ENCODE data around the gene ZYG11B. TPM values are rescaled to one million over a fixed set of nuclear protein-coding genes. Genes with fewer than 3 reads are reported as not detected.

Gene ZYG11B
- polyA plus RNA-seq, 3 donors: 7.3 to 17.5 (median 15.8) TPM

DNA sequence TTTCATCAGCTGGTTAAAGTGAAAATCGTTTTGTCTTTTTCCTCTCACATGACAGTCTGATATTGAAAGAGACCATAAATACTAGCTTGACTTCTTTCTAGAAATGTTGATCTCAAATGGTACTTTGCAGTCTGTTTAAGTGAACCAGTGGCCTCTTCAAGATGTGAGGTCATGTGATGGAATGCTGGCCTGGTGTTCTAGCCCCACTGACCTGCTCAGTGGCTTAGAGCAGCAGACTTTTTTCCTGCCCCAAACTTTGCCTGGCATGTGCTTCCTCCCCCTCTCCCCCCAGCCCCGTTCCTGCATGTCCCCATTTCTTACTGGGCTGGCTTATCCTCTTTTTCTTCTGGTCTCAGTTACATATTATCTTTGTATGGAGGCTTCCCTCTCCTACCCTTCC is 150.6 kb downstream of the ZYG11B start:
- 60% methylated on average over 1 of the region's 2 CpGs for WGBS (ENCODE audit: insufficient coverage)
- H3K4me2 ChIP-seq (replicated peaks; ENCODE audit: extremely low read depth, low read length, poor library complexity, severe bottlenecking): no peak overlapping the region
- no peaks in the 10 kb centered on the region for H3K9me3 ChIP-seq (replicated peaks in 1 of 2; ENCODE audit: control insufficient read depth in 1 of 2, insufficient read depth in 1 of 2, low read length in 2 of 2)
- no peaks in the 10 kb centered on the region for H3K27me3 ChIP-seq (ENCODE audit: control insufficient read depth in 2 of 2, insufficient read depth in 2 of 2, low read length in 2 of 2)
- no peak overlapping the region for H3K4me3 ChIP-seq (replicated peaks in 1 of 3; ENCODE audit: low read depth in 2 of 3, low read length in 3 of 3)
- intact Hi-C loops (cut with micrococcal nuclease): no loop called here
- no peak overlapping the region for H3K27ac ChIP-seq (ENCODE audit: low read depth in 1 of 2, low read length in 2 of 2)
- H2AFZ ChIP-seq (ENCODE audit: insufficient read depth, low read depth, low read length, poor library complexity, severe bottlenecking): no peak overlapping the region
- H3K27ac Mint-ChIP-seq: no peak overlapping the region
- no peaks in the 10 kb centered on the region for H3K79me2 ChIP-seq (ENCODE audit: insufficient read depth, low read length)
- DNase-seq: no peak
- H4K20me1 ChIP-seq (ENCODE audit: insufficient read depth, low read length): no peaks in the 10 kb centered on the region
- no peaks in the 10 kb centered on the region for H3K9me3 Mint-ChIP-seq
- no peak for TF ChIP-seq CTCF (IDR thresholded peaks at IDR 0.05)
- H3K9ac ChIP-seq (ENCODE audit: insufficient read depth, low read length, poor library complexity, severe bottlenecking): no peak overlapping the region
- H3K4me3 Mint-ChIP-seq: no peak overlapping the region
- H3K36me3 Mint-ChIP-seq: no peaks in the 10 kb centered on the region
- no peaks in the 10 kb centered on the region for H3K4me1 Mint-ChIP-seq
- H3K4me1 ChIP-seq (ENCODE audit: control insufficient read depth in 1 of 2, insufficient read depth in 2 of 2, low read length in 2 of 2): no peaks in the 10 kb centered on the region
- no peaks in the 10 kb centered on the region for H3K36me3 ChIP-seq (replicated peaks in 1 of 2; ENCODE audit: control insufficient read depth in 1 of 2, insufficient read depth in 2 of 2, low read length in 2 of 2)
- peaks cover 0 to 8% (median 4%) of the 10 kb centered on the region in 3 donors for H3K27me3 Mint-ChIP-seq (ENCODE audit: low read depth in 3 of 3)

Small RNA genes within 50 kb of the gene (small RNA-seq; reads per million reads assigned to genes)
- gene RN7SL62P (ENCODE audit: insufficient read length, low read depth) (not detected), gene RNU2-30P (ENCODE audit: insufficient read length, low read depth) (not detected), gene RNU6-969P (ENCODE audit: insufficient read length, low read depth) (not detected)

Other genes starting within 250 kb of the ZYG11B start
- 10 to 100 TPM in 1 of 3 donors, 1 to 10 TPM in 2; 4.3 to 24.2 (median 7.6) TPM for gene TUT4, start 173.4 kb upstream of the ZYG11B start, polyA plus RNA-seq
- 1 to 10 TPM; 1.7 to 3.3 (median 2.9) TPM for gene GPX7, start 124.1 kb upstream of the ZYG11B start, polyA plus RNA-seq
- gene SHISAL2A, start 93.3 kb upstream of the ZYG11B start, polyA plus RNA-seq: under 1 TPM in 2 of 3 donors, not detected in 1; 0.03 to 0.28 TPM
- gene COA7, start 28.1 kb upstream of the ZYG11B start, polyA plus RNA-seq: 1 to 10 TPM; 4.8 to 8.5 (median 6.2) TPM
- gene ZYG11A, start 116.3 kb downstream of the ZYG11B start, polyA plus RNA-seq: not detected
- 10 to 100 TPM in 1 of 3 donors, 1 to 10 TPM in 2; 3.1 to 14.2 (median 4.1) TPM for gene ECHDC2, start 195.3 kb downstream of the ZYG11B start, polyA plus RNA-seq
- gene SCP2, start 200.8 kb downstream of the ZYG11B start, polyA plus RNA-seq: 100 to 1,000 TPM in 2 of 3 donors, 10 to 100 TPM in 1; 56.3 to 197 (median 156) TPM

Data from CD14-positive monocyte (primary cell).